Transverse colon (tissue), 4 donors: ENCODE measurements around the gene GRIA3. TPM values are rescaled to one million over a fixed set of nuclear protein-coding genes. Genes with fewer than 3 reads are reported as not detected.

Experiments used
- DNase-seq: peaks from one replicate; pipeline ENCODE4 v3.0.0-alpha.2; 2019
- H3K27ac ChIP-seq, 4 donors: fragments of 200-600 bp; sonication (generic); 2 replicates each; pipeline ENCODE4 v1.5.1; 2016 to 2018; ENCODE audit warnings: inconsistent platforms in 4 of 4
- H3K27me3 ChIP-seq: fragments of 200-600 bp; sonication (generic); 2 replicates; pipeline ENCODE4 v1.5.1; 2017; ENCODE audit warnings: inconsistent platforms
- H3K36me3 ChIP-seq, 4 donors: fragments of 200-600 bp; sonication (generic); 2 replicates each; pipeline ENCODE4 v1.5.1; 2017 to 2019; ENCODE audit warnings: inconsistent platforms in 4 of 4
- H3K4me1 ChIP-seq, 4 donors: fragments of 200-600 bp; sonication (generic); 2 replicates each; pipeline ENCODE4 v1.5.1; 2017 to 2020; ENCODE audit warnings: inconsistent platforms in 4 of 4
- H3K4me3 ChIP-seq, 4 donors: fragments of 200-600 bp; sonication (generic); 1 replicate in 1 of 4; 2 replicates in 3 of 4; pipeline versions ENCODE4 v1.5.1 to v1.6.1; 2017 to 2019; ENCODE audit warnings: inconsistent platforms in 4 of 4
- H3K9me3 ChIP-seq, 2 donors: fragments of 200-600 bp; sonication (generic); 2 replicates each; pipeline ENCODE4 v1.5.1; 2017 to 2019; ENCODE audit warnings: inconsistent platforms in 2 of 2
- CTCF ChIP-seq, 5 experiments: fragments of 200-600 bp in 3 of 5; fragments of 450-650 bp in 2 of 5; sonication (generic) in 3 of 5; IDR thresholded peaks; 1 replicate in 2 of 5; 2 replicates in 3 of 5; pipeline ENCODE4 v1.5.1; 2016 to 2017; ENCODE audit warnings: antibody characterized with exemption in 5 of 5, inconsistent platforms in 3 of 5, mild to moderate bottlenecking in 2 of 5, moderate library complexity in 1 of 5
- EP300 ChIP-seq: sonication (generic); formaldehyde crosslinking; IDR thresholded peaks from one replicate; pipeline ENCODE4 v1.6.1; 2017; ENCODE audit warnings: antibody characterized with exemption, low read depth
- POLR2A ChIP-seq: fragments of 450-650 bp; IDR thresholded peaks from one replicate; pipeline ENCODE4 v1.6.1; 2016; ENCODE audit warnings: antibody characterized with exemption, mild to moderate bottlenecking, moderate library complexity
- POLR2AphosphoS5 ChIP-seq, 3 donors: sonication (generic); formaldehyde crosslinking; IDR thresholded peaks; one replicate each; pipeline ENCODE4 v1.6.1; 2016; ENCODE audit warnings: antibody characterized with exemption in 3 of 3
- WGBS, 2 donors: methylation state at CpG; one replicate each; pipeline ENCODE4 v1.1.5; 2018; ENCODE audit warnings: low coverage in 1 of 2; 5-methylcytosine and 5-hydroxymethylcytosine counted together
- in situ Hi-C, 4 donors: fragments of 200-750 bp; cut with MboI; loops; one replicate each; pipeline versions ENCODE4 v1.15.0 to v1.15.1; 2017; ENCODE audit warnings: low sequenced_read_pairs in 3 of 4, low pct_ligation_motif_present in 1 of 4, low pct_unique_long_range_greater_than_20kb in 1 of 4
- intact Hi-C: fragments of 100-400 bp; cut with DNase I; formaldehyde crosslinking; loops from one replicate; pipeline ENCODE4 v1.15.1; 2023; ENCODE audit warnings: low total_unique reads
- total RNA-seq, 4 donors: library from RNA; depleted of rRNA; stranded (reverse); fragments of >200 nt; gene quantifications; one replicate each; pipeline ENCODE4 v1.1.0, GENCODE V29; 2016

GRIA3 gene
- total RNA-seq, 4 donors from 2014 or later = 0.40 to 1.1 (median 0.68) TPM; not detected in 1

- Histone ChIP-seq H3K9me3 (no peaks in the 10 kb centered on the region), H3K4me1 (no peaks in the 10 kb centered on the region), H3K27ac (no peak overlapping the region), H3K27me3 (no peaks in the 10 kb centered on the region), H3K4me3 (no peak overlapping the region), H3K36me3 (no peaks in the 10 kb centered on the region)
- WGBS, 2 donors = 72% methylated on average over 1 of the region's 1 CpG; no CpG with 5 or more reads in 1 of the 2 donors
- TF ChIP-seq POLR2A = no peak
- no peak for TF ChIP-seq POLR2AphosphoS5 (IDR thresholded peaks at IDR 0.05)
- TF ChIP-seq EP300 = no peak
- TF ChIP-seq CTCF (IDR thresholded peaks at IDR 0.05) = no peak
- in situ Hi-C loops (no loop called here), intact Hi-C loops (no loop called here)
- no peak for DNase-seq
Measured at GRCh38 chrX:123223409-123223808, 39.3 kb downstream of the GRIA3 start.

- no peak for DNase-seq
- in situ Hi-C loops = no loop called here
Measured at GRCh38 chrX:123223859-123224258, 39.8 kb downstream of the GRIA3 start.

GRCh38 chrX:123230798-123231197 is 46.7 kb downstream of the GRIA3 start:
- intact Hi-C loops (no loop called here), in situ Hi-C loops (no loop called here)
- 40 to 60% methylated on average over 1 to 2 of the region's 2 CpGs for WGBS, 2 donors
- Histone ChIP-seq H3K4me1 (no peaks in the 10 kb centered on the region), H3K27ac (no peak overlapping the region), H3K27me3 (no peaks in the 10 kb centered on the region), H3K9me3 (no peaks in the 10 kb centered on the region), H3K4me3 (no peak overlapping the region), H3K36me3 (no peaks in the 10 kb centered on the region)
- no peak for DNase-seq
- no peak for TF ChIP-seq EP300
- TF ChIP-seq POLR2A = no peak
- TF ChIP-seq CTCF (IDR thresholded peaks at IDR 0.05) = no peak
- TF ChIP-seq POLR2AphosphoS5 (IDR thresholded peaks at IDR 0.05) = no peak

More at GRCh38 chrX:123223859-123224258, 39.8 kb downstream of the GRIA3 start:
- Histone ChIP-seq H3K4me1 (no peaks in the 10 kb centered on the region), H3K9me3 (no peaks in the 10 kb centered on the region), H3K27me3 (no peaks in the 10 kb centered on the region), H3K27ac (no peak overlapping the region), H3K36me3 (no peaks in the 10 kb centered on the region), H3K4me3 (no peak overlapping the region)
- intact Hi-C loops = no loop called here
- no peak for TF ChIP-seq POLR2A
- TF ChIP-seq CTCF (IDR thresholded peaks at IDR 0.05) = no peak
- no peak for TF ChIP-seq POLR2AphosphoS5 (IDR thresholded peaks at IDR 0.05)
- TF ChIP-seq EP300 = no peak

GRCh38 chrX:123236859-123237258 is 52.8 kb downstream of the GRIA3 start:
- in situ Hi-C loops = no loop called here
- DNase-seq = no peak
- intact Hi-C loops = no loop called here

More at GRCh38 chrX:123236859-123237258, 52.8 kb downstream of the GRIA3 start:
- no peaks in the 10 kb centered on the region for H3K36me3 ChIP-seq
- TF ChIP-seq POLR2AphosphoS5 (IDR thresholded peaks at IDR 0.05) = no peak
- TF ChIP-seq CTCF (IDR thresholded peaks at IDR 0.05) = no peak
- TF ChIP-seq EP300 = no peak
- TF ChIP-seq POLR2A = no peak
- H3K27me3 ChIP-seq = no peaks in the 10 kb centered on the region
- H3K4me3 ChIP-seq = no peak overlapping the region
- H3K27ac ChIP-seq = no peak overlapping the region
- no peaks in the 10 kb centered on the region for H3K4me1 ChIP-seq
- H3K9me3 ChIP-seq = no peaks in the 10 kb centered on the region
